Endothelial cell of umbilical vein (primary cell): ENCODE measurements around the gene OXSR1. TPM values are rescaled to one million over a fixed set of nuclear protein-coding genes. Genes with fewer than 3 reads are reported as not detected.

Experiments
- BruUV-seq: library from RNA; stranded (reverse); fragments of 400-500 nt; replicated peaks from 2 replicates; lab custom pipeline; 2021; lab: Mats Ljungman, UMichigan
- CTCF ChIA-PET: fragments of 300-600, 350-600 bp; sonication (Branson Sonifier 250); formaldehyde crosslinking; loops from one replicate; lab custom pipeline; 2021; ENCODE audit warnings: antibody characterized with exemption, inconsistent platforms; lab: Charles Lee
- POLR2A ChIA-PET: fragments of 300-600, 350-600 bp; sonication (Branson Sonifier 250); formaldehyde crosslinking; loops from one replicate; lab custom pipeline; 2021; ENCODE audit warnings: antibody characterized with exemption, inconsistent platforms; lab: Charles Lee
- DNase-seq: peaks from one replicate; pipeline ENCODE4 v3.0.0-alpha.2; 2011; ENCODE audit warnings: low read depth, low spot score
- FAIRE-seq: peaks from 2 replicates; lab custom pipeline; 2011; peaks lifted over from hg19 to GRCh38; lab: Jason Lieb, UNC
- H2AFZ ChIP-seq: 2 replicates; pipeline ENCODE4 v1.6.0; 2012; ENCODE audit warnings: low read depth, low read length, control low read depth, inconsistent platforms
- H3K27ac ChIP-seq: 2 replicates; pipeline ENCODE4 v1.5.1; 2011; ENCODE audit warnings: low read depth, mild to moderate bottlenecking, control low read depth, low read length, moderate library complexity; ENCODE audit not compliant: insufficient read depth
- H3K27me3 ChIP-seq, 2 experiments: 2 replicates each; pipeline versions ENCODE4 v1.6.0 to v1.6.1; 2011; ENCODE audit warnings: low read length in 2 of 2, mixed read lengths in 1 of 2; ENCODE audit not compliant: control insufficient read depth in 2 of 2, insufficient read depth in 2 of 2
- H3K36me3 ChIP-seq, 2 experiments: 2 replicates in 1 of 2; 3 replicates in 1 of 2; pipeline ENCODE4 v1.5.1; 2011; ENCODE audit warnings: low read length in 2 of 2, mild to moderate bottlenecking in 1 of 2, moderate library complexity in 1 of 2; ENCODE audit not compliant: control insufficient read depth in 2 of 2, insufficient read depth in 2 of 2; ENCODE audit errors: extremely low read depth in 1 of 2
- H3K4me1 ChIP-seq: 3 replicates; pipeline ENCODE4 v1.5.1; 2011; ENCODE audit warnings: mild to moderate bottlenecking, low read length; ENCODE audit not compliant: control insufficient read depth, insufficient read depth; ENCODE audit errors: extremely low read depth
- H3K4me2 ChIP-seq: 2 replicates; pipeline ENCODE4 v1.6.1; 2011; ENCODE audit warnings: low read length, control low read depth, mixed read lengths; ENCODE audit not compliant: insufficient read depth
- H3K4me3 ChIP-seq, 3 experiments: fragments of 200-600 bp in 1 of 3; sonication (generic), shearing (Covaris generic) in 1 of 3; replicated peaks in 1 of 3; 2 replicates each; pipeline ENCODE4 v1.5.1; 2011 to 2016; ENCODE audit warnings: control low read depth in 3 of 3, low read length in 3 of 3, mild to moderate bottlenecking in 2 of 3, inconsistent platforms in 1 of 3, low read depth in 1 of 3, moderate library complexity in 1 of 3; ENCODE audit not compliant: insufficient read depth in 1 of 3
- H3K79me2 ChIP-seq: 2 replicates; pipeline ENCODE4 v1.6.0; 2012; ENCODE audit warnings: low read length, inconsistent platforms; ENCODE audit not compliant: control insufficient read depth, insufficient read depth
- H3K9ac ChIP-seq: replicated peaks from 2 replicates; pipeline ENCODE3; 2011; ENCODE audit warnings: low read length, control low read depth; ENCODE audit not compliant: insufficient read depth; ENCODE audit errors: extremely low read depth
- H3K9me1 ChIP-seq: replicated peaks from 3 replicates; pipeline ENCODE4 v1.6.0; 2011; ENCODE audit warnings: mild to moderate bottlenecking, low read length; ENCODE audit not compliant: control insufficient read depth, insufficient read depth; ENCODE audit errors: extremely low read depth
- H3K9me3 ChIP-seq: replicated peaks from 2 replicates; pipeline ENCODE4 v1.5.1; 2012; ENCODE audit warnings: low read length, inconsistent platforms; ENCODE audit not compliant: control insufficient read depth, insufficient read depth
- H4K20me1 ChIP-seq: replicated peaks from 2 replicates; pipeline ENCODE3; 2011; ENCODE audit warnings: mild to moderate bottlenecking, low read length; ENCODE audit not compliant: control insufficient read depth, insufficient read depth; ENCODE audit errors: extremely low read depth
- FOS ChIP-seq: IDR thresholded peaks from 2 replicates; pipeline ENCODE4 v1.6.1; 2011; ENCODE audit warnings: mild to moderate bottlenecking, low read length, moderate library complexity, borderline replicate concordance; ENCODE audit not compliant: insufficient read depth
- GATA2 ChIP-seq: IDR thresholded peaks from 2 replicates; pipeline ENCODE4 v1.7.0; 2011; ENCODE audit warnings: low read depth, mild to moderate bottlenecking, moderate library complexity, mixed read lengths, low read length; ENCODE audit not compliant: insufficient read length, insufficient read depth
- JUN ChIP-seq: IDR thresholded peaks from 2 replicates; pipeline ENCODE4 v1.6.1; 2011; ENCODE audit warnings: borderline replicate concordance, low read depth; ENCODE audit not compliant: insufficient read length, insufficient read depth
- MYC ChIP-seq: IDR thresholded peaks from one replicate; pipeline ENCODE4 v1.6.1; 2011; ENCODE audit warnings: mild to moderate bottlenecking, low read depth, low read length
- POLR2AphosphoS5 ChIP-seq: IDR thresholded peaks from 2 replicates; pipeline ENCODE4 v1.6.1; 2012; ENCODE audit warnings: low read depth, mild to moderate bottlenecking, control low read depth, low read length, moderate library complexity; ENCODE audit not compliant: insufficient read depth
- dilution Hi-C: fragments of 300-500 bp; cut with MboI; formaldehyde crosslinking; loops from one replicate; pipeline ENCODE4 v1.15.0; 2019; ENCODE audit warnings: low sequenced_read_pairs; ENCODE audit not compliant: extremely low pct_ligation_motif_present
- intact Hi-C: fragments of 100-400 bp; cut with micrococcal nuclease; formaldehyde crosslinking; loops from one replicate; pipeline ENCODE4 v1.10.0; 2022
- polyA plus RNA-seq, 4 experiments: library from polyadenylated mRNA; depleted of rRNA in 3 of 4; stranded (reverse) in 3 of 4; unstranded in 1 of 4; fragments of >200 nt; gene quantifications; 2 replicates each; pipeline versions ENCODE4 v1.2.1 to v1.2.3, GENCODE V29; 2011 to 2012; ENCODE audit warnings: missing spikeins in 1 of 4
- total RNA-seq: library from RNA; stranded (reverse); gene quantifications from 2 replicates; pipeline ENCODE4 v1.2.3, GENCODE V29; 2021
- TF ChIP-seq, protein P1 (sequence below), 2 donors: IDR thresholded peaks; 1 replicate in 1 of 2; 2 replicates in 1 of 2; pipeline ENCODE4 v1.5.1; 2011; ENCODE audit warnings: low read length in 2 of 2, mild to moderate bottlenecking in 2 of 2, moderate library complexity in 2 of 2, control low read depth in 1 of 2, inconsistent platforms in 1 of 2, low read depth in 1 of 2; ENCODE audit not compliant: insufficient read depth in 1 of 2; ENCODE audit errors: extremely low read depth in 1 of 2
- TF ChIP-seq, protein P2 (sequence below): IDR thresholded peaks from 2 replicates; pipeline ENCODE4 v1.6.1; 2011; ENCODE audit not compliant: insufficient read depth, insufficient read length

Gene OXSR1
- total and polyA plus RNA-seq, 2 donors (not counting 3 experiments of a cell fraction or from before 2014, with no cell fraction given) = 15.1 to 32.9 TPM

DNA sequence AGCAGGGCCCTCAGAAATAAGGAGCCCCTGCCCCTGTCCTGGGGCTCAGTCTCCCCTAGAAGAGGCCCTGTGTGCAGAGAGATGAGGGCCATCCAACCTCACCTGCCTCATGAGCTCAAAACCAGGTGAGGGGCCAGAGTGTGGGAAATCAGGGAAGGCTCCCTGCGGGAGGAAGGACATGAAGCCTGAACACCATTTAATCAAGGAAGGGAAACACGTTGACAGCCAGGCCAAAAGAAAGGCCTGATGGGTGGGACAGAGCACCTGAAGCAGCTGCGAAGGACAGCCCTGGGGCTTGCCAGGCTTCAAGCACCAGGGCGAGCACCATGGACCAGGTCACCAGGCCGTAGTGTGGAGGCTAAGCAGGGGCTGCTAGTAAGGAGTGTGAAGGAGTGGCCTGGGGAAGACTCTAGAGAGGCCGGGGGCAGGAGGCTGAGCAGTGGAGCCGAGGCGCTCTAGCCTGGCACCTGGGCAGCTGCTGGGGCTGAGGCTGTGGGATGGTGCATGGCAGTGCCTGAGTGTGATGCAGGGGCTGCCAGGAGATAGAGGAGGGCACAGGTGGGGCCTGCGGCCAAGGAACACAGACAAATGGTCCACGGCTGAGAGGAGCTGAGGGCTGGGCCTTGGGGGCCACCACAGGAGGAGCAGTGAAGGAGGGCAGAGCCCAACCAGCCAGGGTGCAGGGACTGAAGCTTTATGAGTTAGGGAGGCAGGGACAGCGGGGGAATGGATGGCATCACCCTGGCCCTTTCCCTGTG is 44.5 kb upstream of the OXSR1 start:
- Histone ChIP-seq H3K4me2 (no peak overlapping the region), H3K9ac (no peak overlapping the region), H4K20me1 (no peaks in the 10 kb centered on the region), H3K9me3 (no peaks in the 10 kb centered on the region), H3K27ac (no peak overlapping the region), H3K9me1 (no peaks in the 10 kb centered on the region), H2AFZ (no peak overlapping the region), H3K4me1 (no peaks in the 10 kb centered on the region), H3K27me3 (no peaks in the 10 kb centered on the region), H3K36me3 (peaks cover 9 to 18% of the 10 kb centered on the region in 2 experiments), H3K4me3 (no peak overlapping the region), H3K79me2 (no peaks in the 10 kb centered on the region)
- dilution Hi-C loops = no loop called here
- no peak for DNase-seq
- TF ChIP-seq POLR2AphosphoS5 (no peak), MYC (no peak), GATA2 (no peak), FOS (no peak), JUN (no peak)
- TF ChIP-seq, protein P1, sequence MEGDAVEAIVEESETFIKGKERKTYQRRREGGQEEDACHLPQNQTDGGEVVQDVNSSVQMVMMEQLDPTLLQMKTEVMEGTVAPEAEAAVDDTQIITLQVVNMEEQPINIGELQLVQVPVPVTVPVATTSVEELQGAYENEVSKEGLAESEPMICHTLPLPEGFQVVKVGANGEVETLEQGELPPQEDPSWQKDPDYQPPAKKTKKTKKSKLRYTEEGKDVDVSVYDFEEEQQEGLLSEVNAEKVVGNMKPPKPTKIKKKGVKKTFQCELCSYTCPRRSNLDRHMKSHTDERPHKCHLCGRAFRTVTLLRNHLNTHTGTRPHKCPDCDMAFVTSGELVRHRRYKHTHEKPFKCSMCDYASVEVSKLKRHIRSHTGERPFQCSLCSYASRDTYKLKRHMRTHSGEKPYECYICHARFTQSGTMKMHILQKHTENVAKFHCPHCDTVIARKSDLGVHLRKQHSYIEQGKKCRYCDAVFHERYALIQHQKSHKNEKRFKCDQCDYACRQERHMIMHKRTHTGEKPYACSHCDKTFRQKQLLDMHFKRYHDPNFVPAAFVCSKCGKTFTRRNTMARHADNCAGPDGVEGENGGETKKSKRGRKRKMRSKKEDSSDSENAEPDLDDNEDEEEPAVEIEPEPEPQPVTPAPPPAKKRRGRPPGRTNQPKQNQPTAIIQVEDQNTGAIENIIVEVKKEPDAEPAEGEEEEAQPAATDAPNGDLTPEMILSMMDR (IDR thresholded peaks at IDR 0.05; ENCODE audit: extremely low read depth in 1 of 2, insufficient read depth in 1 of 2, low read depth in 1 of 2, low read length in 2 of 2) = no peak
- TF ChIP-seq, protein P2, sequence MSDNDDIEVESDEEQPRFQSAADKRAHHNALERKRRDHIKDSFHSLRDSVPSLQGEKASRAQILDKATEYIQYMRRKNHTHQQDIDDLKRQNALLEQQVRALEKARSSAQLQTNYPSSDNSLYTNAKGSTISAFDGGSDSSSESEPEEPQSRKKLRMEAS = no peak
- intact Hi-C loops = no loop called here
- BruUV-seq = no TSS peak
- FAIRE-seq = no peak
- ChIA-PET POLR2A (no interaction called here), CTCF (interaction anchor here (0.9 to 2.6 kb wide), 6 partner anchors 10 to 226 kb away, joined by 3 to 10 read pairs (median 4); partner anchors contain the start of gene XYLB)
